ENCODE data around the gene CMTR2. TPM values are rescaled to one million over a fixed set of nuclear protein-coding genes. Genes with fewer than 3 reads are reported as not detected.
A peak's percentile ranks its signal among the peaks of the same experiment; 100 is the strongest.

CMTR2 gene
- total and polyA plus RNA-seq, 4 donors: 21.1 to 36.3 (median 25.6) TPM

- Histone ChIP-seq H3K9me3 (ENCODE audit: control insufficient read depth, insufficient read depth, low read length) (no peaks in the 10 kb centered on the region), H3K4me3 (ENCODE audit: low read depth, low read length) (no peak overlapping the region), H3K4me1 (ENCODE audit: control insufficient read depth, insufficient read depth, low read length) (peaks cover 7% of the 10 kb centered on the region), H3K36me3 (ENCODE audit: control insufficient read depth, insufficient read depth, low read length) (no peaks in the 10 kb centered on the region), H3K27me3 (ENCODE audit: control insufficient read depth, insufficient read depth, low read length) (no peaks in the 10 kb centered on the region), H3K27ac (ENCODE audit: low read depth, low read length) (no peak overlapping the region)
- DNase-seq (ENCODE audit: low read depth in 4 of 6, low spot score in 6 of 6): peak in 5 of 6 donors; percentile 10 to 66 (median 23)
- WGBS (ENCODE audit: insufficient coverage): no CpG with 5 or more reads among the region's 1 CpG
Measured at GRCh38 chr16:71258372-71258771, 30.8 kb downstream of the CMTR2 start.

- Histone ChIP-seq H3K27ac (ENCODE audit: low read depth, low read length) (no peak overlapping the region), H3K4me3 (ENCODE audit: low read depth, low read length) (no peak overlapping the region), H3K4me1 (ENCODE audit: control insufficient read depth, insufficient read depth, low read length) (peaks cover 7% of the 10 kb centered on the region), H3K36me3 (ENCODE audit: control insufficient read depth, insufficient read depth, low read length) (no peaks in the 10 kb centered on the region), H3K27me3 (ENCODE audit: control insufficient read depth, insufficient read depth, low read length) (no peaks in the 10 kb centered on the region), H3K9me3 (ENCODE audit: control insufficient read depth, insufficient read depth, low read length) (no peaks in the 10 kb centered on the region)
- no peak for DNase-seq (ENCODE audit: low read depth in 4 of 6, low spot score in 6 of 6)
- no CpG with 5 or more reads among the region's 1 CpG for WGBS (ENCODE audit: insufficient coverage)
Measured at GRCh38 chr16:71257768-71258167, 31.4 kb downstream of the CMTR2 start.

GRCh38 chr16:71255721-71256120 lies 33.5 kb downstream of the CMTR2 start:
- H3K27me3 ChIP-seq (ENCODE audit: control insufficient read depth, insufficient read depth, low read length): no peaks in the 10 kb centered on the region
- H3K27ac ChIP-seq (ENCODE audit: low read depth, low read length): peak overlapping the region; percentile 48
- no peak overlapping the region for H3K4me3 ChIP-seq (ENCODE audit: low read depth, low read length)
- peak in 4 of 6 donors; percentile 9 to 54 (median 32) for DNase-seq (ENCODE audit: low read depth in 4 of 6, low spot score in 6 of 6)
- no peaks in the 10 kb centered on the region for H3K36me3 ChIP-seq (ENCODE audit: control insufficient read depth, insufficient read depth, low read length)
- H3K9me3 ChIP-seq (ENCODE audit: control insufficient read depth, insufficient read depth, low read length): no peaks in the 10 kb centered on the region
- peaks cover 7% of the 10 kb centered on the region for H3K4me1 ChIP-seq (ENCODE audit: control insufficient read depth, insufficient read depth, low read length)
- WGBS (ENCODE audit: insufficient coverage): 7% methylated on average over 4 of the region's 6 CpGs

- no peaks in the 10 kb centered on the region for H3K36me3 ChIP-seq (ENCODE audit: control insufficient read depth, insufficient read depth, low read length)
- peak in 5 of 6 donors; percentile 18 to 91 (median 39) for DNase-seq (ENCODE audit: low read depth in 4 of 6, low spot score in 6 of 6)
- peak overlapping the region; percentile 17 for H3K27ac ChIP-seq (ENCODE audit: low read depth, low read length)
- no peaks in the 10 kb centered on the region for H3K27me3 ChIP-seq (ENCODE audit: control insufficient read depth, insufficient read depth, low read length)
- H3K4me1 ChIP-seq (ENCODE audit: control insufficient read depth, insufficient read depth, low read length): peaks cover 7% of the 10 kb centered on the region
- H3K9me3 ChIP-seq (ENCODE audit: control insufficient read depth, insufficient read depth, low read length): no peaks in the 10 kb centered on the region
- no CpG with 5 or more reads among the region's 4 CpGs for WGBS (ENCODE audit: insufficient coverage)
- H3K4me3 ChIP-seq (ENCODE audit: low read depth, low read length): no peak overlapping the region
Measured at GRCh38 chr16:71254832-71255525, 34.2 kb downstream of the CMTR2 start.

- no peak overlapping the region for H3K4me3 ChIP-seq (ENCODE audit: low read depth, low read length)
- H3K4me1 ChIP-seq (ENCODE audit: control insufficient read depth, insufficient read depth, low read length): peaks cover 3% of the 10 kb centered on the region
- no peaks in the 10 kb centered on the region for H3K27me3 ChIP-seq (ENCODE audit: control insufficient read depth, insufficient read depth, low read length)
- WGBS (ENCODE audit: insufficient coverage): 78% methylated on average over 5 of the region's 5 CpGs
- no peak overlapping the region for H3K27ac ChIP-seq (ENCODE audit: low read depth, low read length)
- no peaks in the 10 kb centered on the region for H3K36me3 ChIP-seq (ENCODE audit: control insufficient read depth, insufficient read depth, low read length)
- H3K9me3 ChIP-seq (ENCODE audit: control insufficient read depth, insufficient read depth, low read length): no peaks in the 10 kb centered on the region
- no peak for DNase-seq (ENCODE audit: low read depth in 4 of 6, low spot score in 6 of 6)
Measured at GRCh38 chr16:71250461-71251235, 38.6 kb downstream of the CMTR2 start.

- Histone ChIP-seq H3K9me3 (ENCODE audit: control insufficient read depth, insufficient read depth, low read length) (no peaks in the 10 kb centered on the region), H3K4me1 (ENCODE audit: control insufficient read depth, insufficient read depth, low read length) (peaks cover 3% of the 10 kb centered on the region), H3K36me3 (ENCODE audit: control insufficient read depth, insufficient read depth, low read length) (no peaks in the 10 kb centered on the region), H3K4me3 (ENCODE audit: low read depth, low read length) (no peak overlapping the region), H3K27ac (ENCODE audit: low read depth, low read length) (no peak overlapping the region), H3K27me3 (ENCODE audit: control insufficient read depth, insufficient read depth, low read length) (no peaks in the 10 kb centered on the region)
- 57% methylated on average over 1 of the region's 1 CpG for WGBS (ENCODE audit: insufficient coverage)
- no peak for DNase-seq (ENCODE audit: low read depth in 4 of 6, low spot score in 6 of 6)
Measured at GRCh38 chr16:71249399-71249798, 39.8 kb downstream of the CMTR2 start.

- DNase-seq (ENCODE audit: low read depth in 4 of 6, low spot score in 6 of 6): no peak
- peaks cover 3% of the 10 kb centered on the region for H3K4me1 ChIP-seq (ENCODE audit: control insufficient read depth, insufficient read depth, low read length)
- H3K27me3 ChIP-seq (ENCODE audit: control insufficient read depth, insufficient read depth, low read length): no peaks in the 10 kb centered on the region
- H3K4me3 ChIP-seq (ENCODE audit: low read depth, low read length): no peak overlapping the region
- H3K27ac ChIP-seq (ENCODE audit: low read depth, low read length): no peak overlapping the region
- H3K9me3 ChIP-seq (ENCODE audit: control insufficient read depth, insufficient read depth, low read length): no peaks in the 10 kb centered on the region
- WGBS (ENCODE audit: insufficient coverage): 89% methylated on average over 5 of the region's 7 CpGs
- H3K36me3 ChIP-seq (ENCODE audit: control insufficient read depth, insufficient read depth, low read length): no peaks in the 10 kb centered on the region
Measured at GRCh38 chr16:71247478-71247877, 41.7 kb downstream of the CMTR2 start.

- no peaks in the 10 kb centered on the region for H3K27me3 ChIP-seq (ENCODE audit: control insufficient read depth, insufficient read depth, low read length)
- H3K4me3 ChIP-seq (ENCODE audit: low read depth, low read length): no peak overlapping the region
- no peak for DNase-seq (ENCODE audit: low read depth in 4 of 6, low spot score in 6 of 6)
Measured at GRCh38 chr16:71246309-71246708, 42.9 kb downstream of the CMTR2 start.

GRCh38 chr16:71244521-71244920 lies 44.7 kb downstream of the CMTR2 start:
- Histone ChIP-seq H3K9me3 (ENCODE audit: control insufficient read depth, insufficient read depth, low read length) (no peaks in the 10 kb centered on the region), H3K27me3 (ENCODE audit: control insufficient read depth, insufficient read depth, low read length) (no peaks in the 10 kb centered on the region), H3K27ac (ENCODE audit: low read depth, low read length) (no peak overlapping the region), H3K4me3 (ENCODE audit: low read depth, low read length) (no peak overlapping the region), H3K4me1 (ENCODE audit: control insufficient read depth, insufficient read depth, low read length) (peaks cover 3% of the 10 kb centered on the region), H3K36me3 (ENCODE audit: control insufficient read depth, insufficient read depth, low read length) (no peaks in the 10 kb centered on the region)
- WGBS (ENCODE audit: insufficient coverage): no CpG with 5 or more reads among the region's 1 CpG
- DNase-seq (ENCODE audit: low read depth in 4 of 6, low spot score in 6 of 6): no peak

More at GRCh38 chr16:71246309-71246708, 42.9 kb downstream of the CMTR2 start:
- Histone ChIP-seq H3K4me1 (ENCODE audit: control insufficient read depth, insufficient read depth, low read length) (peaks cover 3% of the 10 kb centered on the region), H3K27ac (ENCODE audit: low read depth, low read length) (no peak overlapping the region), H3K36me3 (ENCODE audit: control insufficient read depth, insufficient read depth, low read length) (no peaks in the 10 kb centered on the region), H3K9me3 (ENCODE audit: control insufficient read depth, insufficient read depth, low read length) (no peaks in the 10 kb centered on the region)

GRCh38 chr16:71242601-71243000 lies 46.6 kb downstream of the CMTR2 start:
- Histone ChIP-seq H3K4me3 (ENCODE audit: low read depth, low read length) (no peak overlapping the region), H3K9me3 (ENCODE audit: control insufficient read depth, insufficient read depth, low read length) (no peaks in the 10 kb centered on the region), H3K36me3 (ENCODE audit: control insufficient read depth, insufficient read depth, low read length) (no peaks in the 10 kb centered on the region), H3K4me1 (ENCODE audit: control insufficient read depth, insufficient read depth, low read length) (peaks cover 3% of the 10 kb centered on the region), H3K27me3 (ENCODE audit: control insufficient read depth, insufficient read depth, low read length) (no peaks in the 10 kb centered on the region), H3K27ac (ENCODE audit: low read depth, low read length) (no peak overlapping the region)
- 80% methylated on average over 2 of the region's 3 CpGs for WGBS (ENCODE audit: insufficient coverage)
- no peak for DNase-seq (ENCODE audit: low read depth in 4 of 6, low spot score in 6 of 6)
